ENCODE measurements around the gene BBS4. TPM values are rescaled to one million over a fixed set of nuclear protein-coding genes. Genes with fewer than 3 reads are reported as not detected.

BBS4 gene
- polyA plus RNA-seq, 1 donor (not counting 4 experiments of a cell fraction or from before 2014, with no cell fraction given), result 16.5 TPM

GRCh38 chr15:72737723-72738122, 51.7 kb downstream of the BBS4 start:
- Histone ChIP-seq H4K20me1 (ENCODE audit: control insufficient read depth, extremely low read depth, insufficient read depth, low read length) (no peaks in the 10 kb centered on the region), H2AFZ (ENCODE audit: control insufficient read depth, low read length) (no peak overlapping the region), H3K4me1 (ENCODE audit: control insufficient read depth, extremely low read depth, insufficient read depth, low read length) (no peaks in the 10 kb centered on the region), H3K9ac (ENCODE audit: control insufficient read depth, extremely low read depth, insufficient read depth, low read length) (no peak overlapping the region), H3K4me2 (ENCODE audit: control insufficient read depth, extremely low read depth, insufficient read depth, low read depth, low read length) (no peak overlapping the region), H3K9me1 (ENCODE audit: control insufficient read depth, extremely low read depth, insufficient read depth, low read length) (peaks cover 2% of the 10 kb centered on the region), H3K27me3 (ENCODE audit: control insufficient read depth, extremely low read depth, insufficient read depth, low read length) (no peaks in the 10 kb centered on the region), H3K4me3 (ENCODE audit: control insufficient read depth in 2 of 3, extremely low read depth in 1 of 3, insufficient read depth in 2 of 3, low read depth in 1 of 3, low read length in 3 of 3) (no peak overlapping the region), H3K27ac (ENCODE audit: control insufficient read depth, insufficient read depth, low read length) (no peak overlapping the region), H3K9me3 (ENCODE audit: control insufficient read depth, low read depth, low read length) (no peaks in the 10 kb centered on the region), H3K36me3 (ENCODE audit: control insufficient read depth in 2 of 2, extremely low read depth in 1 of 2, insufficient read depth in 2 of 2, low read length in 2 of 2) (peaks cover 4 to 5% of the 10 kb centered on the region in 2 experiments), H3K79me2 (ENCODE audit: control insufficient read depth, insufficient read depth, low read length) (no peaks in the 10 kb centered on the region)
- dilution Hi-C loops (cut with MboI; ENCODE audit: extremely low pct_ligation_motif_present, low sequenced_read_pairs), result no loop called here
- no peak for TF ChIP-seq EZH2 (IDR thresholded peaks at IDR 0.05; ENCODE audit: low read length)
- TF ChIP-seq, protein P1, sequence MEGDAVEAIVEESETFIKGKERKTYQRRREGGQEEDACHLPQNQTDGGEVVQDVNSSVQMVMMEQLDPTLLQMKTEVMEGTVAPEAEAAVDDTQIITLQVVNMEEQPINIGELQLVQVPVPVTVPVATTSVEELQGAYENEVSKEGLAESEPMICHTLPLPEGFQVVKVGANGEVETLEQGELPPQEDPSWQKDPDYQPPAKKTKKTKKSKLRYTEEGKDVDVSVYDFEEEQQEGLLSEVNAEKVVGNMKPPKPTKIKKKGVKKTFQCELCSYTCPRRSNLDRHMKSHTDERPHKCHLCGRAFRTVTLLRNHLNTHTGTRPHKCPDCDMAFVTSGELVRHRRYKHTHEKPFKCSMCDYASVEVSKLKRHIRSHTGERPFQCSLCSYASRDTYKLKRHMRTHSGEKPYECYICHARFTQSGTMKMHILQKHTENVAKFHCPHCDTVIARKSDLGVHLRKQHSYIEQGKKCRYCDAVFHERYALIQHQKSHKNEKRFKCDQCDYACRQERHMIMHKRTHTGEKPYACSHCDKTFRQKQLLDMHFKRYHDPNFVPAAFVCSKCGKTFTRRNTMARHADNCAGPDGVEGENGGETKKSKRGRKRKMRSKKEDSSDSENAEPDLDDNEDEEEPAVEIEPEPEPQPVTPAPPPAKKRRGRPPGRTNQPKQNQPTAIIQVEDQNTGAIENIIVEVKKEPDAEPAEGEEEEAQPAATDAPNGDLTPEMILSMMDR (optimal IDR thresholded peaks at IDR 0.05 in 1 of 3, IDR thresholded peaks at IDR 0.05 in 1 of 3, conservative IDR thresholded peaks at IDR 0.05 in 1 of 3; ENCODE audit: extremely low read depth in 1 of 3, insufficient read depth in 2 of 3, low read length in 3 of 3), result no peak
- DNase-seq (ENCODE audit: low read depth, low spot score) (no peak), FAIRE-seq (no peak)

DNA sequence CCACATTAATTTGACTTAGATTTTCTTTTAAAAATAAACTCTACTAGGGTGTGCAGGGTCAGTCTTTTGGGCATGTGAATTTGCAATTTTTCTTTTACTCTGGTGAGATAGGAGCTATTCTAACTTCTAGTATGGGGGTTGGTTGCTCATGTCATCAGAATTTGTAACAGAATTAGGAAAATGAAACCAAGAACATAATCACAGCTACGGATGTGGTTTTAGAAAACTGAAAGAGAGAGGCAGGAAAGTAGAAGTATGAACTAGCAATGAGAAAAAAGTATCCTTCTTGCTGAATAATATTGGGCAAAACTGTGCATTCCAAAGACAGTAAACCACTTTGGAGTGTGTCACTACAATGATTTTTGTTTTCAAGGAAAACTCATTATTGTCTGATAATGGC, 54.2 kb downstream of the BBS4 start:
- dilution Hi-C loops (cut with MboI; ENCODE audit: extremely low pct_ligation_motif_present, low sequenced_read_pairs), result no loop called here
- Histone ChIP-seq H4K20me1 (ENCODE audit: control insufficient read depth, extremely low read depth, insufficient read depth, low read length) (no peaks in the 10 kb centered on the region), H3K79me2 (ENCODE audit: control insufficient read depth, insufficient read depth, low read length) (no peaks in the 10 kb centered on the region), H3K36me3 (ENCODE audit: control insufficient read depth in 2 of 2, extremely low read depth in 1 of 2, insufficient read depth in 2 of 2, low read length in 2 of 2) (peaks cover 4 to 5% of the 10 kb centered on the region in 2 experiments), H2AFZ (ENCODE audit: control insufficient read depth, low read length) (no peak overlapping the region), H3K9me3 (ENCODE audit: control insufficient read depth, low read depth, low read length) (no peaks in the 10 kb centered on the region), H3K4me3 (ENCODE audit: control insufficient read depth in 2 of 3, extremely low read depth in 1 of 3, insufficient read depth in 2 of 3, low read depth in 1 of 3, low read length in 3 of 3) (no peak overlapping the region), H3K9me1 (ENCODE audit: control insufficient read depth, extremely low read depth, insufficient read depth, low read length) (peaks cover 2% of the 10 kb centered on the region), H3K27me3 (ENCODE audit: control insufficient read depth, extremely low read depth, insufficient read depth, low read length) (no peaks in the 10 kb centered on the region), H3K4me1 (ENCODE audit: control insufficient read depth, extremely low read depth, insufficient read depth, low read length) (no peaks in the 10 kb centered on the region), H3K27ac (ENCODE audit: control insufficient read depth, insufficient read depth, low read length) (no peak overlapping the region), H3K4me2 (ENCODE audit: control insufficient read depth, extremely low read depth, insufficient read depth, low read depth, low read length) (no peak overlapping the region), H3K9ac (ENCODE audit: control insufficient read depth, extremely low read depth, insufficient read depth, low read length) (no peak overlapping the region)
- FAIRE-seq, result no peak
- TF ChIP-seq, protein P1 (optimal IDR thresholded peaks at IDR 0.05 in 1 of 3, IDR thresholded peaks at IDR 0.05 in 1 of 3, conservative IDR thresholded peaks at IDR 0.05 in 1 of 3; ENCODE audit: extremely low read depth in 1 of 3, insufficient read depth in 2 of 3, low read length in 3 of 3), result no peak
- TF ChIP-seq EZH2 (IDR thresholded peaks at IDR 0.05; ENCODE audit: low read length), result no peak
- DNase-seq (ENCODE audit: low read depth, low spot score), result no peak

All from keratinocyte (primary cell).